Kidney tubule cell (primary cell): ENCODE results near the gene RCE1.
A peak's percentile ranks its signal among the peaks of the same experiment; 100 is the strongest.

Experiments
- DNase-seq: peaks from one replicate; pipeline ENCODE4 v3.0.0-alpha.2; 2018; ENCODE audit warnings: low spot score

Gene RCE1

DNA sequence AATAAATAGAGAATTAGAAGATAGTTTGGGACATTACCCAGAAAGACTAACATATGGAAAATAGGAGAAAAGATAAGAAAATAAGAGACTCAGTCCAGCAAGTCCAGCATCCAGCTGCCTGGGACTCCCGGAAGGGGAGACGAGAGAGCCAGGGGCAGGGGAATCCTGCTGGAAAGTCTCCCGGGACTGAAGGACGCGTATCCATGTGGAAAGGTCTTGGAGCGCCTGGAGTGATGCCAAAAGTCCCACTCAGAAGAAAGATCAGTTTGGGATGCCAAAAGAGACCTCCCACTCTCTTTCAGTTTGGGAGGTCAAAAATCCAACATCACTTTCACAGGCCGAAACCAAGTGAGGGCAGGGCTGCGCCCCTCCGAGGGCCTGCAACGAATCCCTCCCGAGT, 44.3 kb downstream of the RCE1 start:
- no peak for DNase-seq

DNA sequence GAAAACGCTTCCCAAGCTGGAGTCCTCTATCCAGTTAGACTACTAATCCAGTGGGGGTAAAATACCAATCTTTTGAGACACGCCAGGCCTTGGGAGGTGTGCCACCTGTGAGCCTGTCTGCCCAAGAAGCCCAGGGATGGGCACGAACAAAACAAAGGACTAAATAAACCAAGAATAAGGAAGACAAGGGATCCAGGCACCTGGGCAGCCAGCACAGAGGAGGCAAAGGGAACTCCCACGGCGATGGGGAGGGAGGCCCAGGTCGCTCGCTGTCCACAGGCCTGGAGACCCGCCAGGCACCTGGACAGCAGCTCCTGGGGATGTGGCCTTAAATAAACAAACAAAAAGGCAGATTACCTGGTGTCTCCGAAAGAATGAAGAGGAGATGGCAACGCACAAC, 45.0 kb downstream of the RCE1 start:
- DNase-seq, result no peak

DNA sequence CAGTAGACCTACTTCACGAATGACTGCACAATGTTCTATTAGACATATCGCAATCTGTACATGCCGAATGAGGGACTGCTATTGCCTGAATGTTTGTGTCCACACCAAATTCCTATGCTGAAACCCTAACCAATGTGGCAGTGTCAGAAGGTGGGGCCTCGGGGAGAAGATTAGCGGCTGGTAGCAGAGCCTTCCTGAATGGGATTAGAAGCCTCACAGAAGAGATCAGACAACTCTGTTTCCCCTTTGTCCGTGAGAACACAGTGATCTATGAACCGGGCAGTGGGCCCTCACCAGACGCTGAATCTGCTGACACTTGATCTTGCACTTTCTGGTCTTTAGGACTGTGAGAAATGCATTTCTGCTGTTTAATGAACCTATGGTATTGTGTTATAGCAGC, 46.7 kb downstream of the RCE1 start:
- no peak for DNase-seq

DNA sequence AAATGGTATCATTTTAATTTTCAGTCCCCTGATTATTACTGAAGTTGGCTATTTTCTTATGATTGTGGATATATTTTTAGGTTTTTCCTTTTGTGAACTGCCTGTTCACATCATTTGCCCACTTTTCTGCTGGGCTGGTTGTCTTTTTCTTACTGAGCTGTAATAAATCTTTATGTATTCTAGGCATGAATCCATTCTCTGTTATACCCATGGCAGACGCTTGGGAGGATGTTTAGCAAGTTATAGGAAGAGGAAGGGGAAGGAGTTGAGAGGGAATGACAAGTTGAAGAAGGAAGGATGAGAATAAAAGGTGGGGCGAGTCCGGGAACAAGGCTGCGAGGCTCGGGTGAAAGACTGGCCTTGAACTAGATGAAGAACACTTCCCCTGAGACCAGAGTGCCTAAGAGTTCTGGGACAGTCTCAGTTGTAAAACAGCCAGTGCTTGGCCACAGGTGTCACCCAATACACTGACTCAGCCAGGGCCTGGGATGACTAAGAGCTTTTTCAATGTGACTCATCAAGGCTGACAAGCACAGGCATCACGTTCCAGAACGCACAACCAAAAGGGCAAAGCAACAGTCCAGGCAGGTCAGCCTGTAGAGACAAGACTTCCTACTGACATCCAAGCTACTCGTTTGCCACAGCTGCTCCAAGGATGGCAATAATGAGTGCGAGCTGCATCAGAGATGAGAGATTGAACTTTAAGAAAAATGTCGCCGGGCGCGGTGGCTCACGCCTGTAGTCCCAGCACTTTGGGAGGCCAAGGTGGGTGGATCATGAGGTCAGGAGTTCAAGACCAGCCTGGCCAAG, 48.8 kb downstream of the RCE1 start:
- DNase-seq, result peak; percentile 97

DNA sequence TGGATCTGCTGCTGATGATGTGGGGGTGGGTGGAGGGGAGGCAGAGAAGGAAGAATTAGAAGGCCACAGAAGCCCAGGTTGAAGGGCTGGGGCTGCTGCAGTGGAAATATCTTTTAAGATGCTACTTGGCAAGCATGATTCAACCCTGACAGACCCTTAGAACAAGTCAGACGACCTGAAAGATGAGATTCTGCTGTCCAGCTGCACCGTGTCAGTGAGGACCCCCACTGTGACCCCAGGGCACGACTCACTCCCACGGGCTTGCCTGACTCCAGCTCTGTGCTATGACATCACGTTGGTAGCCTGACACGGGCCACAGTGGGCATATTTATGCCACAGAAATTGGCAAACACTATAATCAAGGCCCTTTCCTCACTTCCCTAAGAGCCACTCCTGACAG, 49.7 kb downstream of the RCE1 start:
- no peak for DNase-seq

DNA sequence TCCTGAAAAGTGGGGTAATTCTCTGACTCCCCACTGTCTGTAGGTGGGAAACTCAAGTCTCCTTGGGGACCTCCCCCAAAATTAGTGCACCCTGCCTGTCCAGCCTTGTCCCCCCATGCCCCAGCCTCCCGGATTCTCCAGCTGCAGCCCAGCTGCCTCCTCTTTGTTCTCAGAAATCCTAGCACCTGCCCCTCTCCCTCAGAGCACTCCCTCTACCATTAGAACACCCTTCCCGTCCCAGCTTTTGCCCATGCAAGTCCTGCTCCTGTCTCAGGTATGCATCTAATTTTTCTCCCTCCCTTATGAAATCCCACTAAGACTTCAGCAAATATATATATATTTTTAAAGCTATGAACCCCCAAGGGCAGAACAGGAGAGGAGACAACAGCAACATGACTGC, 50.9 kb downstream of the RCE1 start:
- no peak for DNase-seq
